ENCODE results near the gene ZNF821.
A peak's percentile ranks its signal among the peaks of the same experiment; 100 is the strongest.
"Not testable (repeated sequence)": the region's sequence is repeated elsewhere in the genome, so short reads cannot be mapped to it uniquely, and the experiment has no call there.

The ZNF821 gene

GRCh38 chr16:71859762-71860521, 24.0 kb downstream of the ZNF821 start:
- DNase-seq: no peak

GRCh38 chr16:71855937-71856662, 27.9 kb downstream of the ZNF821 start:
- DNase-seq: no peak

- DNase-seq: no peak
Measured at GRCh38 chr16:71854369-71854948, 29.5 kb downstream of the ZNF821 start.

- no peak for DNase-seq
Measured at GRCh38 chr16:71853413-71853812, 30.6 kb downstream of the ZNF821 start.

- DNase-seq: no peak
Measured at GRCh38 chr16:71852561-71852960, 31.4 kb downstream of the ZNF821 start.

- no peak for DNase-seq
Measured at GRCh38 chr16:71852158-71852557, 31.8 kb downstream of the ZNF821 start.

- no peak for DNase-seq
Measured at GRCh38 chr16:71851746-71852145, 32.2 kb downstream of the ZNF821 start.

- no peak for DNase-seq
Measured at GRCh38 chr16:71848622-71849021, 35.4 kb downstream of the ZNF821 start.

GRCh38 chr16:71847096-71847495, 36.9 kb downstream of the ZNF821 start:
- no peak for DNase-seq

- no peak for DNase-seq
Measured at GRCh38 chr16:71846431-71846830, 37.6 kb downstream of the ZNF821 start.

GRCh38 chr16:71845639-71846430, 38.1 kb downstream of the ZNF821 start, which contains the start of gene ATXN1L:
Gene ATXN1L (plus strand): TSS chr16:71845976. CDS start chr16:71849741, 3,765 bp downstream.
- DNase-seq: peak; percentile 92

- no peak for DNase-seq
Measured at GRCh38 chr16:71843572-71843971, 40.4 kb downstream of the ZNF821 start.

GRCh38 chr16:71840052-71840451, 43.9 kb downstream of the ZNF821 start:
- DNase-seq: peak; percentile 50

GRCh38 chr16:71837150-71837549, 46.8 kb downstream of the ZNF821 start:
- no peak for DNase-seq

- no peak for DNase-seq
Measured at GRCh38 chr16:71834291-71834690, 49.7 kb downstream of the ZNF821 start.

GRCh38 chr16:71832112-71832511, 51.9 kb downstream of the ZNF821 start:
- DNase-seq: not testable (repeated sequence)

- not testable (repeated sequence) for DNase-seq
Measured at GRCh38 chr16:71831698-71832097, 52.3 kb downstream of the ZNF821 start.

- DNase-seq: no peak
Measured at GRCh38 chr16:71830359-71830758, 53.6 kb downstream of the ZNF821 start.

- DNase-seq: no peak
Measured at GRCh38 chr16:71826533-71827017, 57.4 kb downstream of the ZNF821 start.

GRCh38 chr16:71817155-71817500, 66.9 kb downstream of the ZNF821 start:
- DNase-seq: not testable (repeated sequence)

- peak; percentile 8 for DNase-seq
Measured at GRCh38 chr16:71811261-71811803, 72.7 kb downstream of the ZNF821 start.

GRCh38 chr16:71810155-71810530, 73.8 kb downstream of the ZNF821 start:
- not testable (repeated sequence) for DNase-seq

Measured in fibroblast of upper back skin (primary cell).